ENCODE results near the gene RNF145.

The RNF145 gene

GRCh38 chr5:159217236-159217635 is 7.9 kb upstream of the RNF145 start:
- no peak for DNase-seq
- TF ChIP-seq CTCF (IDR thresholded peaks at IDR 0.05; ENCODE audit: low read depth, low read length, missing control alignments): no peak
- in situ Hi-C loops (cut with HindIII; ENCODE audit: low pct_ligation_motif_present, low sequenced_read_pairs): no loop called here
- H3K27ac ChIP-seq: no peak overlapping the region
- no peaks in the 10 kb centered on the region for H3K36me3 ChIP-seq (replicated peaks)
- H3K4me3 ChIP-seq (ENCODE audit: low read depth, low read length): no peak overlapping the region
- H3K27me3 ChIP-seq (replicated peaks): no peaks in the 10 kb centered on the region

GRCh38 chr5:159216454-159216853 is 7.1 kb upstream of the RNF145 start:
- H3K4me3 ChIP-seq (ENCODE audit: low read depth, low read length): no peak overlapping the region
- in situ Hi-C loops (cut with HindIII; ENCODE audit: low pct_ligation_motif_present, low sequenced_read_pairs): no loop called here

GRCh38 chr5:159215886-159216285 is 6.5 kb upstream of the RNF145 start:
- H3K27me3 ChIP-seq (replicated peaks): no peaks in the 10 kb centered on the region
- no peak overlapping the region for H3K27ac ChIP-seq
- H3K4me3 ChIP-seq (ENCODE audit: low read depth, low read length): no peak overlapping the region
- H3K36me3 ChIP-seq (replicated peaks): no peaks in the 10 kb centered on the region
- in situ Hi-C loops (cut with HindIII; ENCODE audit: low pct_ligation_motif_present, low sequenced_read_pairs): no loop called here
- TF ChIP-seq CTCF (IDR thresholded peaks at IDR 0.05; ENCODE audit: low read depth, low read length, missing control alignments): no peak
- no peak for DNase-seq

More at GRCh38 chr5:159216454-159216853, 7.1 kb upstream of the RNF145 start:
- no peak for TF ChIP-seq CTCF (IDR thresholded peaks at IDR 0.05; ENCODE audit: low read depth, low read length, missing control alignments)
- Histone ChIP-seq H3K27me3 (replicated peaks) (no peaks in the 10 kb centered on the region), H3K27ac (no peak overlapping the region), H3K36me3 (replicated peaks) (no peaks in the 10 kb centered on the region)
- no peak for DNase-seq

- in situ Hi-C loops (cut with HindIII; ENCODE audit: low pct_ligation_motif_present, low sequenced_read_pairs): no loop called here
- no peak for DNase-seq
- no peaks in the 10 kb centered on the region for H3K36me3 ChIP-seq (replicated peaks)
- no peak overlapping the region for H3K27ac ChIP-seq
- no peak for TF ChIP-seq CTCF (IDR thresholded peaks at IDR 0.05; ENCODE audit: low read depth, low read length, missing control alignments)
- no peaks in the 10 kb centered on the region for H3K27me3 ChIP-seq (replicated peaks)
- H3K4me3 ChIP-seq (ENCODE audit: low read depth, low read length): no peak overlapping the region
Measured at GRCh38 chr5:159214486-159215271, 5.3 kb upstream of the RNF145 start.

GRCh38 chr5:159212657-159213462 is 3.5 kb upstream of the RNF145 start:
- in situ Hi-C loops (cut with HindIII; ENCODE audit: low pct_ligation_motif_present, low sequenced_read_pairs): no loop called here
- TF ChIP-seq CTCF (IDR thresholded peaks at IDR 0.05; ENCODE audit: low read depth, low read length, missing control alignments): no peak
- Histone ChIP-seq H3K27me3 (replicated peaks) (no peaks in the 10 kb centered on the region), H3K27ac (no peak overlapping the region), H3K36me3 (replicated peaks) (peaks cover 2% of the 10 kb centered on the region), H3K4me3 (ENCODE audit: low read depth, low read length) (no peak overlapping the region)
- DNase-seq: no peak
